PFSK-1 (cell line): ENCODE data around the gene C21orf58.

Experiments
- FOXP2 ChIP-seq: optimal IDR thresholded peaks from 2 replicates; pipeline ENCODE3; 2011; ENCODE audit warnings: borderline replicate concordance, control low read depth, inconsistent platforms; ENCODE audit not compliant: insufficient read depth; ENCODE audit errors: extremely low read length, extremely low read depth
- POLR2AphosphoS5 ChIP-seq: IDR thresholded peaks from 2 replicates; pipeline ENCODE4 v1.6.1; 2012; ENCODE audit warnings: low read depth, mild to moderate bottlenecking, control low read depth, low read length, moderate library complexity
- SIN3A ChIP-seq: IDR thresholded peaks from 2 replicates; pipeline ENCODE4 v1.6.1; 2012; ENCODE audit warnings: mild to moderate bottlenecking, low read length, moderate library complexity, borderline replicate concordance; ENCODE audit not compliant: insufficient read depth
- TAF1 ChIP-seq: IDR thresholded peaks from 2 replicates; pipeline ENCODE4 v1.6.1; 2012; ENCODE audit warnings: low read length, control low read depth, borderline replicate concordance; ENCODE audit not compliant: insufficient read depth
- TF ChIP-seq, protein P1 (sequence below), 2 experiments: IDR thresholded peaks; 2 replicates each; pipeline versions ENCODE4 v1.6.1 to v1.8.0; 2011 to 2012; ENCODE audit warnings: low read depth in 2 of 2, low read length in 2 of 2, control low read depth in 1 of 2, inconsistent platforms in 1 of 2, mild to moderate bottlenecking in 1 of 2, moderate library complexity in 1 of 2; ENCODE audit not compliant: insufficient read depth in 1 of 2

C21orf58 gene

GRCh38 chr21:46316708-46317324 lies 6.9 kb downstream of the C21orf58 start:
- TF ChIP-seq, protein P1, sequence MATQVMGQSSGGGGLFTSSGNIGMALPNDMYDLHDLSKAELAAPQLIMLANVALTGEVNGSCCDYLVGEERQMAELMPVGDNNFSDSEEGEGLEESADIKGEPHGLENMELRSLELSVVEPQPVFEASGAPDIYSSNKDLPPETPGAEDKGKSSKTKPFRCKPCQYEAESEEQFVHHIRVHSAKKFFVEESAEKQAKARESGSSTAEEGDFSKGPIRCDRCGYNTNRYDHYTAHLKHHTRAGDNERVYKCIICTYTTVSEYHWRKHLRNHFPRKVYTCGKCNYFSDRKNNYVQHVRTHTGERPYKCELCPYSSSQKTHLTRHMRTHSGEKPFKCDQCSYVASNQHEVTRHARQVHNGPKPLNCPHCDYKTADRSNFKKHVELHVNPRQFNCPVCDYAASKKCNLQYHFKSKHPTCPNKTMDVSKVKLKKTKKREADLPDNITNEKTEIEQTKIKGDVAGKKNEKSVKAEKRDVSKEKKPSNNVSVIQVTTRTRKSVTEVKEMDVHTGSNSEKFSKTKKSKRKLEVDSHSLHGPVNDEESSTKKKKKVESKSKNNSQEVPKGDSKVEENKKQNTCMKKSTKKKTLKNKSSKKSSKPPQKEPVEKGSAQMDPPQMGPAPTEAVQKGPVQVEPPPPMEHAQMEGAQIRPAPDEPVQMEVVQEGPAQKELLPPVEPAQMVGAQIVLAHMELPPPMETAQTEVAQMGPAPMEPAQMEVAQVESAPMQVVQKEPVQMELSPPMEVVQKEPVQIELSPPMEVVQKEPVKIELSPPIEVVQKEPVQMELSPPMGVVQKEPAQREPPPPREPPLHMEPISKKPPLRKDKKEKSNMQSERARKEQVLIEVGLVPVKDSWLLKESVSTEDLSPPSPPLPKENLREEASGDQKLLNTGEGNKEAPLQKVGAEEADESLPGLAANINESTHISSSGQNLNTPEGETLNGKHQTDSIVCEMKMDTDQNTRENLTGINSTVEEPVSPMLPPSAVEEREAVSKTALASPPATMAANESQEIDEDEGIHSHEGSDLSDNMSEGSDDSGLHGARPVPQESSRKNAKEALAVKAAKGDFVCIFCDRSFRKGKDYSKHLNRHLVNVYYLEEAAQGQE (IDR thresholded peaks at IDR 0.05; ENCODE audit: insufficient read depth in 1 of 2, low read depth in 2 of 2, low read length in 2 of 2), result no peak
- TF ChIP-seq FOXP2, result no peak
- no peak for TF ChIP-seq TAF1
- no peak for TF ChIP-seq POLR2AphosphoS5
- TF ChIP-seq SIN3A, result no peak

GRCh38 chr21:46314441-46315020 lies 9.1 kb downstream of the C21orf58 start:
- TF ChIP-seq FOXP2 (no peak), POLR2AphosphoS5 (no peak), SIN3A (no peak)
- TF ChIP-seq, protein P1 (IDR thresholded peaks at IDR 0.05; ENCODE audit: insufficient read depth in 1 of 2, low read depth in 2 of 2, low read length in 2 of 2), result no peak

DNA sequence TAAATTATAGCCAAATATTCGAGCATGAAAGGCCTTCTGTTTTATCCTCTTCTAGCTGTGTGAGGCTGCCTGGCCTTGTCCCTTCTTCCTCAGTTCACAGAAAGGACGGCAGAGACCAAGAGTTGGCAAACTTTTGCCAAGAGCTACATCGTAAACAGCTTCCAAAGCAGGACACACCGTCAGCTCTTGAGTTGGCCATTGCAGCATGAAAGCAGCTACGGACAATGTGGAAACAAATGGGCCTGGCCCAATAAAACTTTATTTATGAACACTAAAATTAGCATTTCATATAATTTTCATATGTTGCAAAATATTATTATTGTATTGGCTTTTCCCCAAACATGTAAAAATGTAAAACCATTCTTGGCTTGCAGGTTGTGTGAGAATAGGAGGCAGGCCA lies 10.7 kb downstream of the C21orf58 start:
- TF ChIP-seq, protein P1 (IDR thresholded peaks at IDR 0.05; ENCODE audit: insufficient read depth in 1 of 2, low read depth in 2 of 2, low read length in 2 of 2), result no peak
- TF ChIP-seq POLR2AphosphoS5 (no peak), TAF1 (no peak), FOXP2 (no peak), SIN3A (no peak)

DNA sequence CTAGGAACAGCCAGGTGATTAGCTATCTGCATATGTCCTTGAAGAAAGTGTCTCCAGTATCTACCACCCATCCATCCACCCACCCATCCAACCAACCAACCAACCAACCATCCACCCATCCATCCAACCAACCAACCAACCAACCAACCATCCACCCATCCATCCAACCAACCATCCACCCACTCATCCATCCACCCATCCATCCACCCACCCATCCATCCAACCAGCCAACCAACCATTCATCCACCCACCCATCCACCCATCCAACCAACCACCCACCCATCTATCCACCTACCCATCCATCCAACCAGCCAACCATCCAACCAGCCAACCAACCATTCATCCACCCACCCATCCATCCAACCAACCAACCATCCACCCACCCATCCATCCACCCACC lies 12.1 kb downstream of the C21orf58 start:
- no peak for TF ChIP-seq SIN3A
- no peak for TF ChIP-seq POLR2AphosphoS5
- no peak for TF ChIP-seq TAF1
- TF ChIP-seq, protein P1 (IDR thresholded peaks at IDR 0.05; ENCODE audit: insufficient read depth in 1 of 2, low read depth in 2 of 2, low read length in 2 of 2), result no peak
- TF ChIP-seq FOXP2, result no peak

DNA sequence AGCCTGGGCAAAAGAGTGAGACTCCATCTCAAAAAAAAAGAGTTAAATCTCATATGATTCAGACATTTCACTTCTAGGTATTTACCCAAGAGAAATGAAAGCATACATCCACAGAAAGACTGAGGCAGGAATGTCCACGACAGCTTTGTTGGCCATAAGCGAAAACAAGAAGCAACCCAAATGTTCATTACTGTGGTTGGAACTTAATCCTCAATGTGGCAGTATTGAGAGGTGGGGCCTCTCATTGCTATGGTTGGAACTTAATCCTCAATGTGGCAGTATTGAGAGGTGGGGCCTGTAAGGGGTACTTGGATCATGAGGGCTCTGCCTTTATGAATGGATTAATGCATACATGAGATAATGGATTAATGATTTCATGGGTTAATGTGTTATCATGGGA lies 15.2 kb downstream of the C21orf58 start:
- TF ChIP-seq POLR2AphosphoS5, result no peak
